T-helper 17 cell (primary cell): Measurements from ENCODE around the gene PAQR5. TPM values are rescaled to one million over a fixed set of nuclear protein-coding genes. Genes with fewer than 3 reads are reported as not detected.
"Not testable (repeated sequence)": the region's sequence is repeated elsewhere in the genome, so short reads cannot be mapped to it uniquely, and the experiment has no call there.

Source experiments
- ATAC-seq: fragments of 150-1000 bp; cut with Tn5 transposase; 2 replicates; pipeline ENCODE4 v1.10.0; 2021; ENCODE audit warnings: mild to moderate bottlenecking, moderate library complexity
- DNase-seq, 3 donors: peaks; one replicate each; pipeline versions ENCODE4 v3.0.0 to v3.0.0-alpha.2; 2020 to 2021
- H3K9me3 ChIP-seq: one replicate; pipeline ENCODE4 v1.7.0; 2013; ENCODE audit warnings: low read length, mild to moderate bottlenecking; ENCODE audit not compliant: control insufficient read depth, poor library complexity, severe bottlenecking
- H3K27ac Mint-ChIP-seq: one replicate; pipeline ENCODE4 v1.8.0; 2022; ENCODE audit warnings: mild to moderate bottlenecking, moderate library complexity, mixed read lengths
- H3K27me3 Mint-ChIP-seq: one replicate; pipeline ENCODE4 v1.8.0; 2022; ENCODE audit warnings: mixed read lengths
- H3K36me3 Mint-ChIP-seq: one replicate; pipeline ENCODE4 v1.8.0; 2022; ENCODE audit warnings: low read depth, mixed read lengths
- H3K4me1 Mint-ChIP-seq: one replicate; pipeline ENCODE4 v1.8.0; 2022; ENCODE audit warnings: mild to moderate bottlenecking, mixed read lengths
- H3K4me3 Mint-ChIP-seq: one replicate; pipeline ENCODE4 v1.8.0; 2022; ENCODE audit warnings: mild to moderate bottlenecking, moderate library complexity, mixed read lengths
- total RNA-seq, 4 donors: library from RNA in 2 of 4; stranded (reverse) in 2 of 4; gene quantifications; one replicate each; pipeline ENCODE4 v1.2.3 and lab custom pipeline; 2022 to 2026

Gene PAQR5
- total RNA-seq, 2 donors from 2014 or later: not detected

GRCh38 chr15:69299943-69300588, 1.4 kb downstream of the PAQR5 start:
- H3K4me3 Mint-ChIP-seq: peak overlapping the region; percentile 45
- ATAC-seq: no peak
- peaks cover 88% of the 10 kb centered on the region for H3K27me3 Mint-ChIP-seq

DNA sequence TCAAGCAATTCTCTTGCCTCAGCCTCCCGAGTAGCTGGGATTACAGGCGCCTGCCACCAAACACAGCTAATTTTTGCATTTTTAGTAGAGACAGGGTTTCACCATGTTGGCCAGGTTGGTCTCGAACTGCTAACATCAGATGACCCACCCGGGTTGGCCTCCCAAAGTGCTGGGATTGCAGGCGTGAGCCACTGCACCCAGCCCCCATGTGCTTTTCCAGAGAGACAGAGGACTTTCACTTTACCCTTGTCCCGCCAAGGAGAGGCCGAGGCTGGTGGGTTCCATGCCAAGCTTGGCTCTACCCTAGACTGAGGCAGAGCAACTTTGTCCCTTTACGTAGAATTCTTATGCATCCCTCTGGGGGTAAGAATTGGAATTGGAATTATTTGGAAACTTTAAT, 2.4 kb downstream of the PAQR5 start:
- peaks cover 79% of the 10 kb centered on the region for H3K27me3 Mint-ChIP-seq

More at GRCh38 chr15:69299943-69300588, 1.4 kb downstream of the PAQR5 start:
- no peaks in the 10 kb centered on the region for H3K9me3 ChIP-seq
- Mint-ChIP-seq H3K36me3 (peaks cover 5% of the 10 kb centered on the region), H3K27ac (no peak overlapping the region), H3K4me1 (peaks cover 9% of the 10 kb centered on the region)
- no peak for DNase-seq

DNA sequence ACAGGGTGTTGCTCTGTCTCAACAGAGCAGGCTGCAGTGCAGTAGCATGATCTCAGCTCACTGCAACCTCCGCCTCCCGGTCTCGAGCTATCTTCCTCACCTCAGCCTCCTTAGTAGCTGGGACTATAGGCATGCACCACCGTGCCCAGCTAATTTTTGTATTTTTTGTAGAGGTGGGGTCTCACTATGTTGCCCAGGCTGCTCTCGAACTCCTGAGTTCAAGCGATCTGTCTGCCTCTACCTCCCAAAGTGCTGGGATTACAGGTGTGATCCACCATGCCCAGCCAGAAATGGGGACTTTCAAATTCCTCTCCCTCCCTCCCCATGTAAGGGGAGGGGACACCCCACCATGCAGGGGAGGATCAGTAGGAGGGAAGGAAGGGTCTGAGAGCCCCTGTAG, 3.4 kb downstream of the PAQR5 start:
- not testable (repeated sequence) for H3K4me3 Mint-ChIP-seq, H3K9me3 ChIP-seq, H3K4me1 Mint-ChIP-seq, ATAC-seq, DNase-seq, H3K27ac Mint-ChIP-seq, H3K36me3 Mint-ChIP-seq
- H3K27me3 Mint-ChIP-seq: peaks cover 73% of the 10 kb centered on the region

More for the DNA sequence above, 2.4 kb downstream of the PAQR5 start:
- H3K36me3 Mint-ChIP-seq, H3K9me3 ChIP-seq, H3K4me1 Mint-ChIP-seq, ATAC-seq, DNase-seq, H3K27ac Mint-ChIP-seq, H3K4me3 Mint-ChIP-seq: not testable (repeated sequence)

- peaks cover 11% of the 10 kb centered on the region for H3K4me1 Mint-ChIP-seq
- no peak for ATAC-seq
- H3K27me3 Mint-ChIP-seq: peaks cover 73% of the 10 kb centered on the region
- no peak overlapping the region for H3K4me3 Mint-ChIP-seq
- H3K36me3 Mint-ChIP-seq: peaks cover 3% of the 10 kb centered on the region
- H3K9me3 ChIP-seq: no peaks in the 10 kb centered on the region
- no peak for DNase-seq
- H3K27ac Mint-ChIP-seq: no peak overlapping the region
Measured at GRCh38 chr15:69302929-69303328, 4.2 kb downstream of the PAQR5 start.

GRCh38 chr15:69303337-69304181, 4.8 kb downstream of the PAQR5 start:
- H3K36me3 Mint-ChIP-seq: peaks cover 5% of the 10 kb centered on the region
- peaks cover 10% of the 10 kb centered on the region for H3K4me1 Mint-ChIP-seq
- ATAC-seq (no peak), DNase-seq (no peak)
- H3K9me3 ChIP-seq: no peaks in the 10 kb centered on the region
- H3K27ac Mint-ChIP-seq: no peak overlapping the region
- peaks cover 73% of the 10 kb centered on the region for H3K27me3 Mint-ChIP-seq
- no peak overlapping the region for H3K4me3 Mint-ChIP-seq

- peaks cover 79% of the 10 kb centered on the region for H3K27me3 Mint-ChIP-seq
- peaks cover 9% of the 10 kb centered on the region for H3K4me1 Mint-ChIP-seq
- DNase-seq: no peak
- H3K36me3 Mint-ChIP-seq: peaks cover 8% of the 10 kb centered on the region
- H3K9me3 ChIP-seq: no peaks in the 10 kb centered on the region
- H3K27ac Mint-ChIP-seq: no peak overlapping the region
- no peak overlapping the region for H3K4me3 Mint-ChIP-seq
- no peak for ATAC-seq
Measured at GRCh38 chr15:69304182-69304545, 5.5 kb downstream of the PAQR5 start.

DNA sequence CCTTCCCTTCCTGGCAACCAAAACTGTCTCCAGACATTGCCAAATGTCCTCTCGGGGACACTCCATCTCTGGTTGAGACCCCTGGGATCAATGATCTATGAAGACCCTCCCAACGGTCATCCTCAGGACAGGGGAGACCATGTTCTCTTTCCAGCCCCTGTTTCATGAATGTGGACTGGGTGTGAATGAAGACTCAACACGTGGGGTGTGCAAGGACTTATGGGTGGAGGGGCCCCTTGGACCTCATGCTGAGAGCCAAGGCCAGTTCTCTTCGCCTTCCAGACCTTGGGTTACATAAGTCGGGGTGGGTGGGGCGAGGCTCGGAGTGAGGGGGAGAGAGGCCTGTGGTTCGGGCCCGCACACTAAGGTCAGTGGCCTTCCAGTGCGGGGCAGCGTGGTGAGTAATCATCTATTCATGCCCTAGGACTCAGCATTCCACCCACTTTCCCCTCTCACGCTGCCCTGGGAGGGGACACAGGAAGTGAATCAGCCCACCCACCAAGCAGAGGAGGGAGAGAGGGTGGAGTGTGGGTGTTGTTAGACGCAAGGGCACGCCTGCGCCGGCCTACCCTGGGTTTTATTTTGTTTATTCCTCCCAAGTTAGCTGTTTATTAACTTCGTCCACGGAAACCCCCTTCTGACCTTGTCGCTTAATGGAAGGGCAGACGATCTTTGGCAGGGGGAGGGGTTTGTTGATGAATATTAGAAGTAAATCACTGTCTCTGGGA, 6.7 kb downstream of the PAQR5 start:
- Mint-ChIP-seq H3K4me1 (peaks cover 6% of the 10 kb centered on the region), H3K27ac (no peak overlapping the region), H3K36me3 (peaks cover 8% of the 10 kb centered on the region), H3K27me3 (peaks cover 73% of the 10 kb centered on the region), H3K4me3 (no peak overlapping the region)
- DNase-seq (no peak), ATAC-seq (no peak)
- H3K9me3 ChIP-seq: no peaks in the 10 kb centered on the region

DNA sequence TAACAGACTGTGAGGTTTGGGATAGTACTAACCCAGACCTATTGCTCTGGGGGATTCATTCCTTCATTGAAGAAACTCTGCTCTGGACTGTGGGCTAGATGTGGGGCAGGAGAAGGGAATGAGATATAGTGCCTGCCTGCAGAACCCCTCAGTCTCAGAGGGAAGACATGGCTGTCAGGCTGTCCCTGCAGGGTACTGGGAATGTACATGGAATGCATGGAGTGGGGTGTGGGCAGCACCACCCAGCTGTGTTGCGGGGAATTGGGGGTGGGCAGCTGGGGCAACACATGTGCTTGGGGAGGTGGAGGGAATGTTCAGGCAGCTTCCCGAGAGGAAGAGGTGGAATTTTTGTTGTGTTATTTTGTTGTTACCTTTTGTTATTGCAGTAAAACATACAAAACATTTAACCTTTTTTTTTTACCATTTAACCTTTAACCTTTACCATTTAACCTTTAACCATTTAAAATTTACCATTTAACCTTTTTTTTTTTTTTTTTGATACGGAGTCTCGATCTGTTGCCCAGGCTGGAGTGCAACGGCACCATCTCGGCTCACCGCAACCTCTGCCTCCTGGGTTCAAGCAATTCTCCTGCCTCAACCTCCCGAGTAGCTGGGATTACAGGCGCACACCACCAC, 7.3 kb downstream of the PAQR5 start:
- H3K9me3 ChIP-seq: no peaks in the 10 kb centered on the region
- Mint-ChIP-seq H3K4me3 (no peak overlapping the region), H3K27me3 (peaks cover 66% of the 10 kb centered on the region), H3K4me1 (peaks cover 2% of the 10 kb centered on the region), H3K27ac (no peak overlapping the region), H3K36me3 (peaks cover 8% of the 10 kb centered on the region)
- DNase-seq (no peak), ATAC-seq (no peak)

DNA sequence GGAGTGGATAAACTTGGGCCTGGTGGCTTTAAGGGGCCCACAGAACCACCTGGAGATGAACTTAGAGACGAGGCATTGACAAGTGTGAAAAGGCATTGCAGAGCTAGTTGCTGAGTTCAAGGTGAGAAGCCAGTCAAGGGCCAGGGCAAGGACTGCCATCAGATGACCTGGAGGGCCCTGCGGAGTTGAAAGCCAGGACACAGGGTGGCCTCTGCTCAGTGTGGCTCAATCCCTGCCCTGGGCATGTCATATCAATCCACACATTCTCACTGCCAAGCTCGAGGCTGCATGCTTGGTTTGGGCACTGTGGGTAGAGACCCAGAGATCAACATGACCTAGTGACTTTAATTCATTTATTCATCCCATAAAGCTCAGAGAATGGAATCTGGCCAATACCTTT, 9.2 kb downstream of the PAQR5 start:
- H3K9me3 ChIP-seq: no peaks in the 10 kb centered on the region
- Mint-ChIP-seq H3K27ac (no peak overlapping the region), H3K4me3 (no peak overlapping the region), H3K36me3 (peaks cover 6% of the 10 kb centered on the region), H3K4me1 (peaks cover 2% of the 10 kb centered on the region), H3K27me3 (peaks cover 62% of the 10 kb centered on the region)
- no peak for DNase-seq
- no peak for ATAC-seq

GRCh38 chr15:69308949-69309348, 10.2 kb downstream of the PAQR5 start:
- no peaks in the 10 kb centered on the region for H3K9me3 ChIP-seq
- Mint-ChIP-seq H3K4me3 (no peak overlapping the region), H3K36me3 (peaks cover 5% of the 10 kb centered on the region), H3K4me1 (peaks cover 2% of the 10 kb centered on the region), H3K27ac (no peak overlapping the region), H3K27me3 (peaks cover 60% of the 10 kb centered on the region)
- no peak for ATAC-seq
- no peak for DNase-seq

DNA sequence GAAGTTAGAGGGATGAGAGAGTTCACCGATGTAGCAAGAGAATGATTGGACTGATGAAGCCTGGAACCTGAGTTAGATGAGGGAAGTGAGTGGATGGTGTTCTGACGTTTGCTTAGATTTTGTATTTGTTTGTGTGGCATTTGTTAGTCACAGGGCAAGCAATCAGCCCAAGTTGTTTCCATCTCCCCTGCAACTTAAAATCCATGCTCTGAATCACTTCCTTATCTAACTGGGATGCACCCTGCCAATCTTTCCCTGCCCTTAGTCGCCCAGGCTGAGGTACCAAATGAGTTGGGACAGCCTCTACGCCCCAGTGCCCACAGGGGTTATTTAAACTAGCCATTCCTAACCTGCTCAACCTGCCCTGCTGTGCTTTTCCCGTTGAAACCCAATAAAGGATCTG, 12.6 kb downstream of the PAQR5 start:
- H3K36me3 Mint-ChIP-seq: peaks cover 5% of the 10 kb centered on the region
- DNase-seq (no peak), ATAC-seq (no peak)
- no peaks in the 10 kb centered on the region for H3K9me3 ChIP-seq
- H3K27me3 Mint-ChIP-seq: peaks cover 71% of the 10 kb centered on the region
- no peak overlapping the region for H3K27ac Mint-ChIP-seq
- H3K4me1 Mint-ChIP-seq: peaks cover 5% of the 10 kb centered on the region
- H3K4me3 Mint-ChIP-seq: no peak overlapping the region

- DNase-seq (no peak), ATAC-seq (no peak)
- H3K27ac Mint-ChIP-seq: no peak overlapping the region
- peaks cover 73% of the 10 kb centered on the region for H3K27me3 Mint-ChIP-seq
- no peaks in the 10 kb centered on the region for H3K9me3 ChIP-seq
- peaks cover 4% of the 10 kb centered on the region for H3K36me3 Mint-ChIP-seq
- H3K4me3 Mint-ChIP-seq: no peak overlapping the region
- peaks cover 8% of the 10 kb centered on the region for H3K4me1 Mint-ChIP-seq
Measured at GRCh38 chr15:69313432-69314000, 14.8 kb downstream of the PAQR5 start.

DNA sequence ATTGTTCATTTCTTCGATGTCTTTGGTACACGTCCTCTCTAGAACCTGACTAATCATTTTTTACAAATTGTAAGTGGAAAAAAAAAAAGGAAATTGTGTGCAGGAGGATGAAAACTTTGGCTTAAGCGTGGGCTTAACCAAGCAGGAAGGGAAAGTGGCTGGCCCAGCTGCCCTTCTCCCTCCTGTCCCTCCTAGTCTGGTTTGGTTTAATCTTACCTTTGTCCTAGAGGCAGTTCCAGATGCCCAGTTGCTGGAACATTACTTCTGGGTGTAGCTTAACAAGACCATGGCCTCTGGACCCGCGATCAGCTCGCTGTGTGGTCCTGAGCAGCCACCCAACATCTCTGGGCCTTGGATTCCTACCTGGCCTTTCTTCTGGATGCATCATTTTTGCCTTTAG, 15.4 kb downstream of the PAQR5 start:
- H3K4me1 Mint-ChIP-seq: peaks cover 8% of the 10 kb centered on the region
- peaks cover 68% of the 10 kb centered on the region for H3K27me3 Mint-ChIP-seq
- H3K36me3 Mint-ChIP-seq: no peaks in the 10 kb centered on the region

More for the DNA sequence above, 15.4 kb downstream of the PAQR5 start:
- no peaks in the 10 kb centered on the region for H3K9me3 ChIP-seq
- H3K4me3 Mint-ChIP-seq: no peak overlapping the region
- DNase-seq: no peak
- H3K27ac Mint-ChIP-seq: no peak overlapping the region
- no peak for ATAC-seq
